Hypothalamus (tissue), 51 donors: ENCODE data around the gene ASTN2.

Experiments used
- DNase-seq, 51 donors: peaks; one replicate each; lab custom pipeline; 2025; lab: John Stamatoyannopoulos, UW

Gene ASTN2

DNA sequence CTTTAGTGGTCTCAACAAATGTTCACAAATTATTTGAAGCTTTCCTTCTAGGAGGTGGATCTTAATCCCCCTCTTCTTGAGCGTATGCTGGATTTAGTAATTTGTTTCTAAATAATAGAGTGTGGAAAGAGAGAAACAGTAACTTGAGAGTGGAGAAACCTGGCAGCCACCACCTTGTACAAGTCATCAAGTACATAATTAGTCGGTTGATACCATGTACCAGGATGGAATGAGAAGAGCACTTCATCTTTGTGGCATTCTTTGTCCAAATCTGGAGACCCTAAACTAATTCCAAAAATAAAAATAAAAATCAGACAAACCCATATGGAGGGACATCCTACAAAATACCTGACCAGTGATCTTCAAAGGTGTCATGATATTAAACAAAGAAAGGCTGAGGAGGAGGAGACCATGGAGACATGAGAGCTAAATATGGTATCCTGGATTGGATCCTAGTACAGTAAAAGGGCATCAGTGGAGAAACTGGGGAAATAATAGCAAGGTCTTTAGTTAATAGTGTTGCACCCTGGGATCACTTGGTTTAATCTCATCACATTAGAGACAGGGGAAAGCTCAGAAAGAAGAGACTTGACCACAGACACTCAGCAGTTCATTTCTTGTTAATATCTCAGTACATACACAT, 147.9 kb downstream of the ASTN2 start:
- DNase-seq, result no peak

GRCh38 chr9:117265253-117265652, 149.6 kb downstream of the ASTN2 start:
- peak in 36 of 51 donors; percentile 4 to 65 (median 34) for DNase-seq

DNA sequence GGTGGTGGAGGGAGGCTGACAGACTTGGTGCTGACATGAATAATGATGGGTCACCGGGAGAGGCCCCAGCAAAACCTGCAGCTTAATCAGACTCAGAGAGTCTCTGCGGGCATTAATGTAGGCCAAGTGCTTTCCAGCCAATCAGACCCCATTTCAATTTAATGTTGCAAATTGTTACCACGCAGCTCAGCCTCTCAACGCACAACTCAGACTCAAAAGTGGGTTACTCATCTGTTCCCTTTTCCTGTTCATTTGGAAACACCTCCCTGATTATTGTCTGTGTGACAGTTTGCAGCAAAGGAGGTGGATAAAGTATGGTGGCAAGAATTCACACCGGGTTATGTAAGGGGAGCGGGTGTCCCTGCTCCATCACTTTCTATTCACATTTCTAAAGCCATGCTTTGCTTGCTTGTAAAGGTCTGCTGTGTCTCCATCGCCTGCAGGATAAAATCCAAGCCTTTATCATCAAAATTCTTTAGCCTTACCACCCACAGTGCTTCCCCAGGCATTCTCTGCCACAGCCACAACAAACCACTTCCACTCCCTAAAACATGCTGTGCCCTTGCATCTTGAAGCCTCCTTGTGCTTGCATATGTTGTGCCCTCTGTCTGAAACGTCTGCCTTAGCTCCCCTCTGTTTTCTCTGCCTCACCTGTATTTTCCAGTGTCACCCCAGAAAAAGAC, 156.5 kb downstream of the ASTN2 start:
- DNase-seq, result peak in 2 of 51 donors; percentile 7 to 16

- DNase-seq, result peak in 1 of 51 donors; percentile 22
Measured at GRCh38 chr9:117253261-117253660, 161.6 kb downstream of the ASTN2 start.

- DNase-seq, result no peak
Measured at GRCh38 chr9:117250610-117251215, 164.1 kb downstream of the ASTN2 start.

- peak in 2 of 51 donors; percentile 21 to 26 for DNase-seq
Measured at GRCh38 chr9:117249799-117250198, 165.1 kb downstream of the ASTN2 start.

- DNase-seq, result peak in 13 of 51 donors; percentile 1 to 43 (median 8)
Measured at GRCh38 chr9:117247266-117247665, 167.6 kb downstream of the ASTN2 start.

GRCh38 chr9:117245175-117245829, 169.6 kb downstream of the ASTN2 start:
- DNase-seq, result no peak

DNA sequence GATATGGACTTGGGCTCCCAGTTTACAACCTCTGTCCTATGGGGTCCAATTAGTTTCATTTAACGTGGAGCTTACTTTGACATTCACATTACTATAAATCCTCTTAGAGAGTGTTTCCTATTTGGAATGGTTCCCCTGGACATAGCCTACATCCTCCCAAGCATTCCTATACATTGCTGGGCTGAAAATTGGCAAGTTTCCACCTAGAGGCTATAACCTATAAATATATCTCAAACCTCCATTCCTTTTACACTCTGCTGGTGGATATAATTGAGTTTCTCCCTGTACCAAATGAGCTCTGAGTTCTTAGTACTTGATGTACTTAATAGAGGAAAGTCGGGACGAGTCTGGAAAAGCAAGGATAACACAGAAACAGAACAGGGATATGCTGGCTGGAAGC, 172.8 kb downstream of the ASTN2 start:
- DNase-seq, result no peak

GRCh38 chr9:117239428-117239827, 175.4 kb downstream of the ASTN2 start:
- no peak for DNase-seq

GRCh38 chr9:117234103-117234502, 180.8 kb downstream of the ASTN2 start:
- DNase-seq, result no peak

- no peak for DNase-seq
Measured at GRCh38 chr9:117233016-117233415, 181.8 kb downstream of the ASTN2 start.

DNA sequence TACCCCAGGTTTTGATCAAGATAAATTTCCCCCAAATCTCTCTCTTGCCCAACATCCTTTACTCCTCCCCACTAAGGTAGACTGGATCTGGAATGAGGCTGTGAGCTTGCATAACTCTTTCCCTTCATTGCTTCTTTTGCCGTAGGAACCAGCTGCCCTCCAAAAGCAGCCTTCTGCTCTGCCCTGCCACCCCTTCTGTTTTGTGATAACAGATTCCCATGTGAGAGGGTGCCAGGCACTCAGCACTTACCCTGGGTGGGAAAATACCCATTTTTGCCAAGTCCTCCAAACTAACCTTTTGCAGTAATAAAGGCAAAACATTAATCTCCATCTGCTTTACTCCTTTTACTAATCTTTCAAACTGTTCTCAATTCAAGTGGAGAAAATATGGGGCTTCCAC, 182.6 kb downstream of the ASTN2 start:
- no peak for DNase-seq

GRCh38 chr9:117231012-117231411, 183.8 kb downstream of the ASTN2 start:
- DNase-seq, result no peak

- DNase-seq, result peak in 1 of 51 donors; percentile 6
Measured at GRCh38 chr9:117224695-117225094, 190.2 kb downstream of the ASTN2 start.

DNA sequence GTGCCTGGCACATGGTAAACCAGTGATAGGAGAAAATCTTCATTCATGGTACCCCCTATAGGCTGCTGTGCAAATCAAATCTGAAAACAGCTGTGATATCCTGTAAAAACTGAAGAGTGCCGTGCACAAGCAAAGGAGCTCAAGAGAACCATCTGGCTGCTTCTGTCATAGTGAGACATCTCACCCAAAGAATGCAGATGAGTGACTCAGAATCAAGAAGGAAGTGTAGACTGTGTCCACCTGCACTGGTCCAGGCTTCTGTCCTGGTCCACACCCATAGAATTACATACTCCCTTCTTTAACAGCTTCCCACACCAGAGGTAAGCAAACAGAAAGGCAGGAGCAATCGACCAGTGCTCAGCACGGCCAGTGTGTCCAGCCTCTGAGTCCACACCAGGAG, 195.9 kb downstream of the ASTN2 start:
- no peak for DNase-seq

GRCh38 chr9:117214416-117214815, 200.4 kb downstream of the ASTN2 start:
- no peak for DNase-seq

GRCh38 chr9:117211280-117211679, 203.6 kb downstream of the ASTN2 start:
- no peak for DNase-seq

- no peak for DNase-seq
Measured at GRCh38 chr9:117205806-117206205, 209.1 kb downstream of the ASTN2 start.

- DNase-seq, result no peak
Measured at GRCh38 chr9:117204971-117205370, 209.9 kb downstream of the ASTN2 start.

GRCh38 chr9:117191504-117192261, 223.2 kb downstream of the ASTN2 start:
- peak in 4 of 51 donors; percentile 2 to 12 (median 5) for DNase-seq
